HL-60 (cell line): ENCODE results near the gene SHISA8.

Experiments
- TF ChIP-seq, protein P1 (sequence below): IDR thresholded peaks from one replicate; pipeline ENCODE4 v1.5.1; 2011; ENCODE audit warnings: low read length, control low read depth, inconsistent platforms; ENCODE audit not compliant: insufficient read depth
- TF ChIP-seq, protein P2 (sequence below): IDR thresholded peaks from 2 replicates; pipeline ENCODE4 v1.6.1; 2012; ENCODE audit warnings: low read depth; ENCODE audit not compliant: insufficient replicate concordance

DNA sequence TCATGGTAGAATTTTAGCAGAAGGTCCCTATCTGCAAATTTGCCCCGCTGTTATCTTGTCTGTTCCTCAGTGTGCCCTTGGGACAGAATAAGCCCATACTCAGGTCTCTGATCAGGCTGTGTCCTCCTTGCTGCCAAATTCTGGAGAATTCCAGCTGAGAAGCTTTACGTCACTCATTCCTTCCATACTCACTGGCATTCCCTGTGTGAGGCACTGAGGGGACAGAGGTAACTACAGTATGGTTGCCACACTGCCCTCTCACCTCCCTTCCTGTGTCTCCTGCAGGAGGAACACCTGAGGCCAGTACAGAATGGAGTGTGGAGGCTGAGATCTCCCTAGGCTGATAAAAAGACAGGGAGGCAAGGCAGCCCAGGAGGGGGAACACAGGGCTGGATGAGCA, 31.5 kb downstream of the SHISA8 start:
- TF ChIP-seq, protein P1, sequence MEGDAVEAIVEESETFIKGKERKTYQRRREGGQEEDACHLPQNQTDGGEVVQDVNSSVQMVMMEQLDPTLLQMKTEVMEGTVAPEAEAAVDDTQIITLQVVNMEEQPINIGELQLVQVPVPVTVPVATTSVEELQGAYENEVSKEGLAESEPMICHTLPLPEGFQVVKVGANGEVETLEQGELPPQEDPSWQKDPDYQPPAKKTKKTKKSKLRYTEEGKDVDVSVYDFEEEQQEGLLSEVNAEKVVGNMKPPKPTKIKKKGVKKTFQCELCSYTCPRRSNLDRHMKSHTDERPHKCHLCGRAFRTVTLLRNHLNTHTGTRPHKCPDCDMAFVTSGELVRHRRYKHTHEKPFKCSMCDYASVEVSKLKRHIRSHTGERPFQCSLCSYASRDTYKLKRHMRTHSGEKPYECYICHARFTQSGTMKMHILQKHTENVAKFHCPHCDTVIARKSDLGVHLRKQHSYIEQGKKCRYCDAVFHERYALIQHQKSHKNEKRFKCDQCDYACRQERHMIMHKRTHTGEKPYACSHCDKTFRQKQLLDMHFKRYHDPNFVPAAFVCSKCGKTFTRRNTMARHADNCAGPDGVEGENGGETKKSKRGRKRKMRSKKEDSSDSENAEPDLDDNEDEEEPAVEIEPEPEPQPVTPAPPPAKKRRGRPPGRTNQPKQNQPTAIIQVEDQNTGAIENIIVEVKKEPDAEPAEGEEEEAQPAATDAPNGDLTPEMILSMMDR, result no peak
- TF ChIP-seq, protein P2, sequence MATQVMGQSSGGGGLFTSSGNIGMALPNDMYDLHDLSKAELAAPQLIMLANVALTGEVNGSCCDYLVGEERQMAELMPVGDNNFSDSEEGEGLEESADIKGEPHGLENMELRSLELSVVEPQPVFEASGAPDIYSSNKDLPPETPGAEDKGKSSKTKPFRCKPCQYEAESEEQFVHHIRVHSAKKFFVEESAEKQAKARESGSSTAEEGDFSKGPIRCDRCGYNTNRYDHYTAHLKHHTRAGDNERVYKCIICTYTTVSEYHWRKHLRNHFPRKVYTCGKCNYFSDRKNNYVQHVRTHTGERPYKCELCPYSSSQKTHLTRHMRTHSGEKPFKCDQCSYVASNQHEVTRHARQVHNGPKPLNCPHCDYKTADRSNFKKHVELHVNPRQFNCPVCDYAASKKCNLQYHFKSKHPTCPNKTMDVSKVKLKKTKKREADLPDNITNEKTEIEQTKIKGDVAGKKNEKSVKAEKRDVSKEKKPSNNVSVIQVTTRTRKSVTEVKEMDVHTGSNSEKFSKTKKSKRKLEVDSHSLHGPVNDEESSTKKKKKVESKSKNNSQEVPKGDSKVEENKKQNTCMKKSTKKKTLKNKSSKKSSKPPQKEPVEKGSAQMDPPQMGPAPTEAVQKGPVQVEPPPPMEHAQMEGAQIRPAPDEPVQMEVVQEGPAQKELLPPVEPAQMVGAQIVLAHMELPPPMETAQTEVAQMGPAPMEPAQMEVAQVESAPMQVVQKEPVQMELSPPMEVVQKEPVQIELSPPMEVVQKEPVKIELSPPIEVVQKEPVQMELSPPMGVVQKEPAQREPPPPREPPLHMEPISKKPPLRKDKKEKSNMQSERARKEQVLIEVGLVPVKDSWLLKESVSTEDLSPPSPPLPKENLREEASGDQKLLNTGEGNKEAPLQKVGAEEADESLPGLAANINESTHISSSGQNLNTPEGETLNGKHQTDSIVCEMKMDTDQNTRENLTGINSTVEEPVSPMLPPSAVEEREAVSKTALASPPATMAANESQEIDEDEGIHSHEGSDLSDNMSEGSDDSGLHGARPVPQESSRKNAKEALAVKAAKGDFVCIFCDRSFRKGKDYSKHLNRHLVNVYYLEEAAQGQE, result no peak
